HL-60 (cell line): ENCODE measurements around the gene TMUB1.
A peak's percentile ranks its signal among the peaks of the same experiment; 100 is the strongest.

ENCODE experiments used
- DNase-seq, 2 experiments: peaks; one replicate each; pipeline ENCODE4 v3.0.0-alpha.2; 2010 to 2020; ENCODE audit warnings: low read depth in 1 of 2, low spot score in 1 of 2
- H3K27ac ChIP-seq: fragments of 250-450 bp; sonication (Bioruptor Pico); replicated peaks from 2 replicates; pipeline ENCODE4 v1.5.1; 2020; ENCODE audit warnings: mild to moderate bottlenecking, moderate library complexity
- H3K27me3 ChIP-seq: fragments of 250-450 bp; sonication (Bioruptor Pico); 2 replicates; pipeline ENCODE4 v1.5.1; 2021; ENCODE audit warnings: mild to moderate bottlenecking, moderate library complexity; ENCODE audit not compliant: insufficient read depth, poor library complexity, severe bottlenecking
- H3K4me3 ChIP-seq: replicated peaks from 2 replicates; pipeline ENCODE4 v1.5.1; 2011; ENCODE audit warnings: mild to moderate bottlenecking, control low read depth, low read length; ENCODE audit not compliant: insufficient read depth
- GABPA ChIP-seq: IDR thresholded peaks from 2 replicates; pipeline ENCODE4 v1.6.1; 2012; ENCODE audit warnings: low read depth
- POLR2AphosphoS5 ChIP-seq: IDR thresholded peaks from 2 replicates; pipeline ENCODE4 v1.6.1; 2012; ENCODE audit warnings: low read depth
- SPI1 ChIP-seq: IDR thresholded peaks from 2 replicates; pipeline ENCODE4 v1.6.1; 2012; ENCODE audit warnings: low read depth, mild to moderate bottlenecking, borderline replicate concordance
- TF ChIP-seq, protein P1 (sequence below): IDR thresholded peaks from 2 replicates; pipeline ENCODE4 v1.6.1; 2012; ENCODE audit warnings: low read depth; ENCODE audit not compliant: insufficient replicate concordance
- TF ChIP-seq, protein P2 (sequence below): IDR thresholded peaks from one replicate; pipeline ENCODE4 v1.5.1; 2011; ENCODE audit warnings: low read length, control low read depth, inconsistent platforms; ENCODE audit not compliant: insufficient read depth

TMUB1 gene

DNA sequence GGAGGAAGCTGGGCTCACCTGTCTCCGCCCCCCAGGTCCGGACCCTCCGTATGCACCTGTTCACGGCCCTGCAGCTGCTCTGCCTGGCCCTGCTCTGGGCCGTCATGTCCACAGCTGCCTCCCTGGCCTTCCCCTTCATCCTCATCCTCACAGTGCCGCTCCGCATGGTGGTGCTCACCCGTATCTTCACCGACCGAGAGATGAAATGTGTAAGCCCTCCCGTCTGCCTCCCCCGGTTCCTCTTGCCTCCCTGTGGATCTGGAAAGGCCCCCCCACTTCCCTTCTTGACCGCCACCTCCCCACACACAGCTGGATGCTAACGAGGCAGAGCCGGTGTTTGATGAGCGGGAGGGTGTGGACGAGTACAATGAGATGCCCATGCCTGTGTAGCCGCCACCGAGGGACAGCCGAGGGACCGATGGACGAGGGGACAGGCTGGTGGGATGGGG, 7.3 kb downstream of the TMUB1 start:
- DNase-seq = no peak
- TF ChIP-seq, protein P1, sequence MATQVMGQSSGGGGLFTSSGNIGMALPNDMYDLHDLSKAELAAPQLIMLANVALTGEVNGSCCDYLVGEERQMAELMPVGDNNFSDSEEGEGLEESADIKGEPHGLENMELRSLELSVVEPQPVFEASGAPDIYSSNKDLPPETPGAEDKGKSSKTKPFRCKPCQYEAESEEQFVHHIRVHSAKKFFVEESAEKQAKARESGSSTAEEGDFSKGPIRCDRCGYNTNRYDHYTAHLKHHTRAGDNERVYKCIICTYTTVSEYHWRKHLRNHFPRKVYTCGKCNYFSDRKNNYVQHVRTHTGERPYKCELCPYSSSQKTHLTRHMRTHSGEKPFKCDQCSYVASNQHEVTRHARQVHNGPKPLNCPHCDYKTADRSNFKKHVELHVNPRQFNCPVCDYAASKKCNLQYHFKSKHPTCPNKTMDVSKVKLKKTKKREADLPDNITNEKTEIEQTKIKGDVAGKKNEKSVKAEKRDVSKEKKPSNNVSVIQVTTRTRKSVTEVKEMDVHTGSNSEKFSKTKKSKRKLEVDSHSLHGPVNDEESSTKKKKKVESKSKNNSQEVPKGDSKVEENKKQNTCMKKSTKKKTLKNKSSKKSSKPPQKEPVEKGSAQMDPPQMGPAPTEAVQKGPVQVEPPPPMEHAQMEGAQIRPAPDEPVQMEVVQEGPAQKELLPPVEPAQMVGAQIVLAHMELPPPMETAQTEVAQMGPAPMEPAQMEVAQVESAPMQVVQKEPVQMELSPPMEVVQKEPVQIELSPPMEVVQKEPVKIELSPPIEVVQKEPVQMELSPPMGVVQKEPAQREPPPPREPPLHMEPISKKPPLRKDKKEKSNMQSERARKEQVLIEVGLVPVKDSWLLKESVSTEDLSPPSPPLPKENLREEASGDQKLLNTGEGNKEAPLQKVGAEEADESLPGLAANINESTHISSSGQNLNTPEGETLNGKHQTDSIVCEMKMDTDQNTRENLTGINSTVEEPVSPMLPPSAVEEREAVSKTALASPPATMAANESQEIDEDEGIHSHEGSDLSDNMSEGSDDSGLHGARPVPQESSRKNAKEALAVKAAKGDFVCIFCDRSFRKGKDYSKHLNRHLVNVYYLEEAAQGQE = no peak
- TF ChIP-seq, protein P2, sequence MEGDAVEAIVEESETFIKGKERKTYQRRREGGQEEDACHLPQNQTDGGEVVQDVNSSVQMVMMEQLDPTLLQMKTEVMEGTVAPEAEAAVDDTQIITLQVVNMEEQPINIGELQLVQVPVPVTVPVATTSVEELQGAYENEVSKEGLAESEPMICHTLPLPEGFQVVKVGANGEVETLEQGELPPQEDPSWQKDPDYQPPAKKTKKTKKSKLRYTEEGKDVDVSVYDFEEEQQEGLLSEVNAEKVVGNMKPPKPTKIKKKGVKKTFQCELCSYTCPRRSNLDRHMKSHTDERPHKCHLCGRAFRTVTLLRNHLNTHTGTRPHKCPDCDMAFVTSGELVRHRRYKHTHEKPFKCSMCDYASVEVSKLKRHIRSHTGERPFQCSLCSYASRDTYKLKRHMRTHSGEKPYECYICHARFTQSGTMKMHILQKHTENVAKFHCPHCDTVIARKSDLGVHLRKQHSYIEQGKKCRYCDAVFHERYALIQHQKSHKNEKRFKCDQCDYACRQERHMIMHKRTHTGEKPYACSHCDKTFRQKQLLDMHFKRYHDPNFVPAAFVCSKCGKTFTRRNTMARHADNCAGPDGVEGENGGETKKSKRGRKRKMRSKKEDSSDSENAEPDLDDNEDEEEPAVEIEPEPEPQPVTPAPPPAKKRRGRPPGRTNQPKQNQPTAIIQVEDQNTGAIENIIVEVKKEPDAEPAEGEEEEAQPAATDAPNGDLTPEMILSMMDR = no peak
- TF ChIP-seq SPI1 (no peak), POLR2AphosphoS5 (0 out of 2 replicates have a peak, but pooled peaks have one; percentile 31), GABPA (no peak)
- Histone ChIP-seq H3K27ac (no peak overlapping the region), H3K4me3 (no peak overlapping the region), H3K27me3 (no peaks in the 10 kb centered on the region)

GRCh38 chr7:151075662-151075971, 7.7 kb downstream of the TMUB1 start:
- no peak overlapping the region for H3K4me3 ChIP-seq
- no peak for DNase-seq
- TF ChIP-seq, protein P2 = no peak
- TF ChIP-seq, protein P1 = no peak
- TF ChIP-seq POLR2AphosphoS5 (no peak), GABPA (no peak), SPI1 (no peak)
- no peak overlapping the region for H3K27ac ChIP-seq
- H3K27me3 ChIP-seq = no peaks in the 10 kb centered on the region

GRCh38 chr7:151074817-151075661, 8.3 kb downstream of the TMUB1 start:
- DNase-seq = no peak
- Histone ChIP-seq H3K4me3 (no peak overlapping the region), H3K27ac (no peak overlapping the region), H3K27me3 (no peaks in the 10 kb centered on the region)
- TF ChIP-seq, protein P1 = no peak
- TF ChIP-seq POLR2AphosphoS5 = no peak
